Mucosa of gallbladder (tissue), 1 donor: ENCODE results near the gene XPNPEP1. TPM values are rescaled to one million over a fixed set of nuclear protein-coding genes. Genes with fewer than 3 reads are reported as not detected.

Experiments used
- DNase-seq: peaks from one replicate; pipeline ENCODE4 v3.0.0-alpha.2; 2020; ENCODE audit warnings: low spot score
- total RNA-seq: library from RNA; stranded (reverse); gene quantifications from one replicate; pipeline ENCODE4 v1.2.1, GENCODE V29; 2021
- donor health status: DM: no; HTN: no; CAD: no.

Gene XPNPEP1
- total RNA-seq, 1 donor from 2014 or later, result 86.4 TPM

DNA sequence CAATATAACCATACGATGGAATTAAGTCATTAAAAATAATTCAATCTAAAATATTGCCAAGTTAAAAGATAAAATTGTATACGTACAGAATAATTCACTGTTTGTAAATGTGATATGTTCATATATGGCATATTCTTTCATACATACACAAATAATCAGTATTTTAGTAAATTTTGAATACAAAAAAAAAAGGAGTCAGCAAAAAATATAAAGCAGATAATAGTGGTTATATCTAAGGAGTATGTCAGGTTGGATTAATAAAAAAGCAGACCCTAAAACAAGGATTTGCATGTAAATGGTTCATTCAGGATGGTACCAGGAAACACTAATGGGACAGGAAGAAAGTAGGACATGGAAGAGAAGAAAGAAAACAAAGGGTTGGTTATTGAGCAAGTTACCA lies 59.5 kb downstream of the XPNPEP1 start:
- DNase-seq, result no peak

DNA sequence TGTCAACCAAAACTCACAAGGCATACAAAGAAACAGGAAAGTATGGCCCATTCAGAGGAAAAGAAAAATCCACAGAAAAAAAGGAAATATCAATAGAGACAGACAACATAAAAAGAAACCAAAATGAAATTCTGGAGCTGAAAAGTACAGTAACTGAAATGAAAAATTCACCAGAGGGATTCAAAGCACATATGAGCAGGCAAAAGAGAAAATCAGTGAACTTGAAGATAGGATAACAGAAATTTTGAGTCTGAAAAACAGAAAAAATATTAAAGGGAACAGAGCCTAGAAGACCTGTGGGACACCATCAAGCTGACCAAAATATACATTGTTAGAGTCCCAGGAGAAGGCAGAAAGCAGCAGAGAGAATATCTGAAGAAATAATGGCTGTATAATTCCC lies 60.6 kb downstream of the XPNPEP1 start:
- DNase-seq, result no peak

DNA sequence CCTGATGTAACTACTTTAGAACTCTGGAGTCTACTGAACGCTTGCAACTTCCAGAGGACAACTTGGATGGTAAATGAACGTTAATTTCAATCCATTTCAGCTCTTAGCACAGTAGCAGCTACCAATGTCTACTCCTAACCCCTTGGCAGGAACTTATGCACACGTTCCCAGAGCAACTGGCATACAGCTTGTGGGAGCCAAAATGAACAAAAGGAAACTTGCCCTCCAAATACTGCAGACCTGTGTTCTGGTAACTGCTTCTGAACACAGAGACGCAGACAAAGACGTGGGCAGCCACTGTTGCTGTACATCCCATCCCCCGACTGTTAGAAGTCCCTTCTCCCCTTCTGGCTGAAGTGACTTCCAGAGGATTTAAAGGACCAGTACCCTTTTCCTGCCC lies 61.3 kb downstream of the XPNPEP1 start:
- DNase-seq, result no peak

DNA sequence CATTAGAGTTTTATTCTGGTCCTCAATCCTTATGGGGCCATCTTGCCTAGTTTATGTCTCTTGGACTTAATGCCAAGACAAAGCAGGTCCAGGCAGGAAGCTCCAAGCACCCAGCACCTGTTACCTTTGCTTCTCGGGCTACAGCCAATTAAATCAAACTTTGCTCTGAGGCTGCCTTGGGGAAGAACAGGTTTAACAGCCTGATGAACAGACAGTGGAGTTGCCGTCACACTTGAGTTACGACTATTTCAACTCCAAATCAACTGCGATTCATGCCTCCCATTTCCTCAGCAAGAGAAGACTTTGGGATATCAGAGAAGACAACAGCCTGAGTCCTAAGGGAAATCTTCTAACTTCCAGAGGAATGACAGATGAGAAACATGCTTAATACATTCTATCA lies 62.2 kb downstream of the XPNPEP1 start:
- DNase-seq, result peak; percentile 49

DNA sequence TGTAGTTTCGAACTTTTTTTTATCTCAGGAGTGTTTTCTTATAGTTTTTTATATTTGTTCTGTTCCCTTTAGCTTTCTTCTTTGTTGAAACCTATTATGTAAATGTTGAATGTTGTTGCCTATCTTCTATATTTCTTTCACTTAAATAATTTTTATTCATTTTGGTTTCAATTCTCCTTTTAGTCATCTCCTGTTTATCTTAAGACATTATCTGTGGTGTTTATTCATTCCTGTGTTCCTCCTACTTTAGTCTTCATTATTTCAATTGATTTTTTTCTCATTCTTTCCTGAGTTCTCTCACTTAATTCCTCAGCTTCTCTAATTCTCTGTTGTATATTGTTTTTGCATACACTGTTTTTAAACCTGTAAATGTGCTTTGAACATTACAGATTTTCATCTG lies 64.1 kb downstream of the XPNPEP1 start:
- no peak for DNase-seq

DNA sequence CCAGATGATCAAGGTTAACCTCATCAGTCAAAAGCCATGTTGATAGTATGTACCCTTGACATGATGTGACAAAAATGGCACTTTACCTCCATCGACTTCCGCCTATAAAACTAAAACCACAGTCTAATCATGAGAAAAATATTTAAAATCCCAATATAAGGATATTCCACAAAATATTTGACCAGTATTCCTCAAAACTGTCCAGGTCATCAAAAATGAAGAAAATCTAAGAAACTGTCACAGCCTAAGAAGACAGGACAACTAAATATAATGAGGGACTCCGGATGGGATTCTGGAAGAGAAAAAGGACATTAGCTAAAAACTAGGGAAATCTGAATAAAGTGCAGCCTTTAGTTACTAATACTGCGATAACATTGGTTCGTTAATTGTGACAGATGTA lies 67.6 kb downstream of the XPNPEP1 start:
- no peak for DNase-seq

DNA sequence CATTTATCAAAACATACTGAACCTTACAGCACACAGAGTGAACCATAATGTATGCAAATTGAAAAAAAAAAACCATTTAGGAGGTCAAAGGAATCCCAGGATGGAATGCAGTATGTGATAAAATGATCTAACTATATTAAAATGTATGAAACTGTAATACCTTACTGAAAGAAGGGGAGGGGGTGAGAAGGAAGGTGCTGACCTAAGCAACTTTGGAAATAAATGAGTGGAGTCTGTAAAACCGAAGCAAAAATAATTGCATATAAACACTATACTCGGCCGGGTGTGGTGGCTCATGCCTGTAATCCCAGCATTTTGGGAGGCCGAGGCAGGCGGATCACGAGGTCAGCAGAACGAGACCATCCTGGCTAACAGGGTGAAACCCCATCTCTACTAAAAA lies 69.4 kb downstream of the XPNPEP1 start:
- DNase-seq, result no peak

DNA sequence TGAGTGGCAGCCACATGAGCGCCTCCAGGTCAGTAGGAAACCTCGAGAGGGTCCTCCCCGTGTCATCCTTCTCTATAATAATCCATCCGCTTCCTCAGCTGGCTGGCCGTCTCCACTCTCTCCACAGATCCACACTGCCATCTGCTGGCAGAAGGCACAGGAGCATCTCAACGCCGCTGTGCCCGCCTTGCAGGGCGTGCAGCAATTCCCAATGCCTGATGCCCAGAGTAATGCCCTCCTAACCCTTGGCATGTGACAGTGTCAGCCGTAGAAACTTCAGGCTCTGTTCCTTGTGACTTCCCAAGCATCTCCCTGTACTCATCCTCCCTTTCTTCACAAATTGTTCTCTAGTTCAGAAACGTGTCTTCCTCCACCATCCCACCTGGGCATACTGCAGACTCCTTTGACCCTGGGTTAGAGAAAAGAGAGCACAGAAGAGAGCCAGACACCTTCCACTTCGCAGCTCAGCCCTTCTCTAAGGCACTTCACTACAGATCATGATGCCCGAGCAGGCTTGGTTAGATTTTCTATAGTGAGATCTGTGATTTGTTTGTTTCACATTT lies 70.8 kb downstream of the XPNPEP1 start:
- DNase-seq, result peak; percentile 76

DNA sequence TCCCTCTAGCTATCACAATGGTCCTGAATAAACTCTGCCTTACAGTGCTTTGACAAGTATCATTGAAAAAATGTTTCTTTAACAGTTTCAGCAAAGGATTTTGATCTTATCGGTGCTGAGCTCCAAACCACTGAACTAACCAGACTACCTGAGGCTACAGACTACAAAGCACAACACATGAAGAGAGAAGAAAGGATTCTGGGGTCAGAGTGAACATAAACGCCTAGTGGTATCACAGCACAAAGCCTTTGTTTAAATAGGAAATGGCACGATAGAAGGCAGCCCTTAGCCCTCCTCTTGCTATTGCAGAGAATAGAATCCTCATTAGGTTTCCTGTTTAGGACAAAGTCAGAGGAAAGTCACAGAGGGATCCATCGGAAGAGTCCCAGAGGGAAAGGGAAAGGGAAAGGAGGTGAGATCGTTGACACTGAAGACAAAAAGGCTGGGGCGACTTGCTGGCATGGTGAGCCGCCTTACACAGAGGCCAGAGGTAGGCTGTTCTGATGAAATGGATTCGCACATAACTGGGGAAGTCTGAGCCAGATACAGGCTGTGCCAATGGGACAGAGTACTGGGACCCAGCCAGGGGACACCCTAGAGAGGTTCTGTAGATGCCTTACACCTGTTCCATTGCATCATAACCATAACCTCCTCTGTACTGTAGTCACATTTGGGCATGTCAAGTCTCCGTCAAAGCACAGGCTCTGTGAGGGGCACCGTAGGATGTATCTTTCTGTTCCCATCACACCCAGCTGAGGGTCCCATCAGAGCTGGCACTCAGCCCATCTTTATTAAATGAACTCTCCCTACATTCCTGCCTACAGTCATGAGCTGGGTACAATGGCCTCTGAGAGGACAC lies 71.5 kb downstream of the XPNPEP1 start:
- no peak for DNase-seq

DNA sequence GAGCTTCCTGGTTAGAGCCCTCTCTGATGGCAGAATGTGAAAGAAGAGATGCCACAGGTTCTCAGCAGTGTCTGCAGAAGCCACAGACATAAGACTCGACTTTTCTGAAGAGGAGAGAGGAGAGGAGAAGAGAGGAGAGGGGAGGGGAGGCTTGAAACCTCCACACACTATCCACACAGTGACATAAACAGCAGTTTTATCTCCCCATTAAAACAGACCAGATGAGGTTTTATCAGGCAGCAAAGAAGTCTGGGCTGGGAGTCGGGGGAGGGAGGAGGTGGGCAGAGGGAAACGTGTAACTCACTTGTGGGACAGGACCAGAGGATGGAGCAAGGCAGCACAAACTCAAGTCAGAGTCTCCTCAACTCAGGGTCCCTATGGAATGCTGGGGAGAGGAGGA lies 76.5 kb downstream of the XPNPEP1 start:
- no peak for DNase-seq

DNA sequence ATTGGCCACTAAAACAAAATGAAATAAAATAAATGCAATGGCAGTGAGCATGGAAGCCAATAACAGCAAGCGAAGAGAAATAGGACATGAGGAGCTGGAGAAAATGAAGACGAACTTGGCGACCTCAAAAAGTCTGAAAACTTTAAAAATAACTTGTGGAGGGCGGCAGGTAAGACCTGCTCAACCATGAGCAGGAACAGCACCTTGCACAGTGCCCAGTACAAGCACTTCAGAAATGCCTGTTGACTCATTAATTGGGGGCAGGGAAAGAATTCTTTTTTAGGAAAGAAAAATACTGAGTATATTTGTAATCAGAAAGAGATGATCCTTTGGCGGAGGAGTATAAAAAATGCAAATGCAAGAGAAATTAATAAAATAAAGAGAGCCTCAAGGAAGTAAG lies 78.0 kb downstream of the XPNPEP1 start:
- no peak for DNase-seq

DNA sequence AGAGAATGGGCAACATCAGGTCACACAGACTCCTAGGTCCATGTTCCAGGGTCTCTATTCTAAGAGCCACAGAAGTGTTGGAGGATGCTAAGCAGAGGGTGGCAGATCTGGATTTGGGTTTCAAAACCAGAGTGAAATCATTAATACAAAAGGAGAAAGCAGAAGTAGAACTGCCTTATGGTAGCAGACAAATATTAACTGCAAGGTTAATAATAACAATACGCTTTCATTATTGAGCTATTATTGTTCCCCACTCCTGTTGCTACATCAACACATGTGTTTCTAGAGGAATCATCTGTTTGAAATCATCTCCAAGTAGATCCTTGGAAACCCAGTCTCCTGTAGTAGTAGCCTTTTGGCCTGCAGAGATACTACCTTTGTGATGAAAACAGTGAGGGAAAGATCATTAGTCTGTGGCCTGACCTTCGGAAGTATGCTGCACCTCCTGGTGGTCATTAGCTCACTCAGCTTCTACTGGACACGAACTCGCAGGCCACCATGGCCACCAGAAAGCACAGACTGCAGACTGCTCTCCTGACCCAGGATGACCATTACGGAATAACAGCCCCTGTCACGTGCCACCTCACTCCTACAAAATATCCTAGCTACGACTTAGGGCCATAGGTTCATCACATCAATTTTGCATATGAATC lies 84.6 kb downstream of the XPNPEP1 start:
- DNase-seq, result no peak

DNA sequence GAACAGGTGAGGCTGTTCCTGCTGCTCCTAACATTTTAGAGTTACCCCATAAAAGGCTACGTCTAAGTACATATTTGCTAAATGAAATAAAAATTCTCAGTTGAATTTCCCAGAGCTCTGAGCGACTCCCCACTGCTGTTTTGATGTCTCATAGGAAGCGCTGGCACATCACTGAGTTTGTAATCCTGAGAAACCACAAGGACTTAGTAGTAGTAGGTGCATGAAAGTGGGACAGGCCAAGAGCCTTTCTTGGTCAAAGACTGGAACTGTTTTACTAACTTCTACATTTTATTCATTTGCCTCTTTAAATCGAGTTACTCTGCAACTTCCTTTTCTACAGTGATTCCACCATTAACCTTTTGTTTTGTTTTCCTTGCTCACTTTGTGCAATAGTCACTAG lies 85.9 kb downstream of the XPNPEP1 start:
- DNase-seq, result no peak

DNA sequence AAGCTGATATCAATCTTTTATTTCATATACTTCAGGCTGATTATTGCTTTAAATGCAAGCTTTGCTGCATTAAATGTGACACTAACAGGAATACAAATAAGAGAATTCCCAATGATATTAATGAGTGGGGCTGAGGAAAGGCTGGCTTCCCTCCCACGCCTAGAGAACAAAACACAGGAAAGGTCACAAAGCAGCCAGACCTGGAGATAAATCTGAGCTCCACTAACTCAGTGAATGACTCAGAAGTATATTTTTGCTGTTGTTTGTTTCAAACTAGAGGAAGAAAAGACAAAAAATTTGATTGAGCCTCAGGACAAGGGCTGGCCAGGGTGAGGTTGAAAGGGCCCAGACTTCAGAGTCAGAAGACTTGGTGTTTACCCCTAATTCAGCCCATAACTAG lies 88.1 kb downstream of the XPNPEP1 start:
- no peak for DNase-seq

DNA sequence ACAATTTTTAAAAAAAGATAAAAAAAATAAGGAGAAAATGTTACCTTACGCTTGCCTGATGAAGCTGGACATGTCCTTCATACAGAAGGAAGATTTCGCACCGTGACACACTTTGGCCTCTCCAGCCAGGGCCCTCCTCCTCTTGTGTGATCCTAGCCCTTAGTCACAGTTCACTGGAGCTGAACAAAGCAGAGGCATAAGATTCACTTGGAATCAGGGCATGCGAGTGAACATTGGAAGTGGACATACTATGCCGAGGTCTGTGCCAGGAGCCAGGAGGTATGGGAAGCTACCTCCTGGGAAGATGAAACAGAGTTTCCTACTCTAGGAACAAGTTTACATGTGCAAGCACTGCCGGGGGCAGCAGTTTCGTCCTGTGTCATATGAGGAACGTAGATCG lies 91.5 kb downstream of the XPNPEP1 start:
- no peak for DNase-seq

DNA sequence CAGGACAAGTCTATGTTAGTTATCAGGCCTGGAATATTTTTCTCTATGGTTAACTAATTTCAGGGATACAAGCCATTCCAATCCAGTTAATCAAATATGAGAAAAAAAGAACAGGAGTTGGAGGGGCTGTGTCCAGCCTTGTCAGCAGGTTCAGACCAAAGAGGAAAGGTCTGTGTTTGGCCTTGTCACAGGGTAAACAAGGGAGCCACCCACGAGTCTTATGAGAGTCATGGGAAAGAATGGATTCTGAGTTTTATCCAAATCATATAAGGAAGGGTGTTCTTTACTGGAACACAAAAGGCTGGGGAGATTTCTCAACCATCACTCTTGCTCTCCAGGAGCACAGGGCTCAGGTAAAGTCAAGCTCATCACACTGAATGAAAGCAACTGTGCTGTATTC lies 99.1 kb downstream of the XPNPEP1 start:
- no peak for DNase-seq

DNA sequence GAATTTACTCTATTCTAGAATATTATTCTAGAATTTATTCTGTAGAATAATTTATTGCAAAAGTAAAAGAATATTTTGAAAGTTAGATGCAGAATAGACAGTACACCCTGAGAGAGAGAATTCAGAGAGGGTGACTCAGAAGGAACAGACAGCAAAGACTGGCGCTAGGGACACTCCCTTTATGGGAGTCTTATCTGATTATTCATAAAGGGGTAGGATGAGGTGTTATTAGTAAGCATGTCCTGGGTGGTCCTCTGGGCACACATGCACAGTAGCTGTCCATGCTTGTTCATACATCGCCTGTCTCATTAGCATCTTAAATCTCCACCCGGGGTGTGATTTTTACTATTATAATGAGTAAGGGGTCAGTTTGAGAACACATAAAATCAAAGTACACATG lies 100.1 kb downstream of the XPNPEP1 start:
- DNase-seq, result no peak

DNA sequence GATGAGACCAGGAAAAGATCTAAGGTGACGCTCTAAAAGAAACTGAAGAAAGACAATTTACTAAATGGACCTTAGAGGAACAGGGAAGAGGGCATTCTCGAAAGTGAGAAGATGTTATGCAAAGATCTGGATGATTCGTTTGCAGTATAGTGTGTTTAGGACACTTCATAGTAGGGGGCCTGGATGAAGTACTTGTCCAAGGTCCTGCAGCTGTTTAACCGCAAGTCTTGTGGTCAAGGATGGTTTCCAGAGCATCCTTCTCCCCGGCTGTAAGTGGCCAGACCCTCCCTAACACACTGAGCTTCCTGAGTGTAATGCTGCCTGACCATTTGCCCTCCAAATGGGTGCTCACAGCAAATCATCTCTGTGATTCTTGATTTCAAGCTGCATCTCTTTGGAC lies 101.6 kb downstream of the XPNPEP1 start:
- DNase-seq, result no peak

DNA sequence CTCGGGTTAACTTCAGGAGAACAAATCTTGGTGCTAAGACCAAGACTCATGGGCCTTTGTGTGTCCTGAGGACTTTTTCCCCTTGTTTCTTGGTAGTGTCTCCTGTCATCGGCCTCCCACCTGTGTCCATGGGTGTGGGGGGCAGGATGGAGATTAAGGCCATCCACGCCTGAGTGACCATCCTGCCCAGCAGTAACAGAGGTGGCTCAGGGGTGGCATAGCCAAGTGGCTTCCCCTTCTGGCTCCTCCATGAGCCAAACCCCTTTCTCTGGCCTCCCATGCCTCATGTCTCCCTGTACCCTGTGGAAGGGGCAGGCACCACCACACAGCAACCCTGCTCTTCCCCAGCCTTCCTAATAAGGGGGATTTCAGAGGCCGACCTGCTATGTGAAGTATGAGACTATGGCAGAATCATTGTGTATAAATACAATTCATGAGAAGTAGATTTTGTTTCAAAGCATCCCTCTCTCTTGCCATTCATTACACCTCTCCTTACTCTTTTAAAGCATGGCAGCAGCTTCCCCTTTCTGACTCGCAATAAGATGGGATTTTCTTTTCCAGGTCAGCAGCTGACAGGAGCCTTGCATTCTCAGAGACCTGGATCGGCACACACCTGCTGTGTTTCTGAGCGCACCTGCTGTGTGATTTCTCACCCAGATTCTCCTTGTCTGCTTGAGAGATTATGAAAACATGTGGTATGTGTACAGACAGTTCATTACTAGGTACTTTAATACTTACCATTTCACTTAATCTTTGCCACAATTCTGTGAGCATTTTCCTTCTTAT lies 102.5 kb downstream of the XPNPEP1 start:
- DNase-seq, result no peak

DNA sequence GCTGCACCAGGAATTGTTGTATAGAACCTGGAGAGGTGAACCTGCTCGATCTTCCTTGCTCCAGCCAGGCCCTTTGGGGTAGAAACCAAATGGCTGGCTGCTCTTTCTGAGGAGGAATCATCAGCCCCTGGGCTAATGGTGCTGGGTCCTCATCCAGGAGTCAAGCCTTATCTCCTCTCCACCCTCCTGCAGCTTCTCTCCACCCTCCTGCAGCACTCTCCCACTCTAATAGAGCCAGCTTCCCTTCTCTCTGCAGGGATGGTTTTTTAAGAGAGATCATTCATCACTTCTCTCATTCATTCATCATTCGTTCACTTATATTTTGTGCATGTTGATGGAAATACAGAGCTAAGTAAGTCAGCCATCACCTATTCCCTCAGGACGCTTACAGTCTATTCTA lies 103.5 kb downstream of the XPNPEP1 start:
- DNase-seq, result no peak
